Thymus (tissue), 11 donors: ENCODE measurements around the gene HECTD3. TPM values are rescaled to one million over a fixed set of nuclear protein-coding genes. Genes with fewer than 3 reads are reported as not detected.
"Not testable (repeated sequence)": the region's sequence is repeated elsewhere in the genome, so short reads cannot be mapped to it uniquely, and the experiment has no call there.

Source experiments
- DNase-seq, 9 donors: peaks; one replicate each; pipeline ENCODE4 v3.0.0-alpha.2; 2013; ENCODE audit warnings: low spot score in 9 of 9, low read depth in 6 of 9, missing footprints in 1 of 9
- H3K27ac ChIP-seq, 2 donors: one replicate each; pipeline ENCODE4 v1.5.1; 2013; ENCODE audit warnings: control low read depth in 1 of 2, low read depth in 1 of 2, low read length in 1 of 2, mild to moderate bottlenecking in 1 of 2, moderate library complexity in 1 of 2
- H3K27me3 ChIP-seq, 2 donors: one replicate each; pipeline ENCODE4 v1.5.1; 2013; ENCODE audit warnings: low read length in 1 of 2; ENCODE audit not compliant: control insufficient read depth in 2 of 2, insufficient read depth in 1 of 2
- H3K36me3 ChIP-seq, 2 donors: one replicate each; pipeline ENCODE4 v1.5.1; 2013; ENCODE audit warnings: low read length in 1 of 2, mild to moderate bottlenecking in 1 of 2, moderate library complexity in 1 of 2; ENCODE audit not compliant: control insufficient read depth in 2 of 2, insufficient read depth in 2 of 2
- H3K4me1 ChIP-seq, 2 donors: one replicate each; pipeline ENCODE4 v1.5.1; 2013; ENCODE audit warnings: low read length in 2 of 2; ENCODE audit not compliant: control insufficient read depth in 2 of 2, insufficient read depth in 2 of 2
- H3K4me3 ChIP-seq, 2 donors: one replicate each; pipeline ENCODE4 v1.5.1; 2013; ENCODE audit warnings: low read length in 2 of 2, control low read depth in 1 of 2, mild to moderate bottlenecking in 1 of 2
- H3K9me3 ChIP-seq, 2 donors: one replicate each; pipeline ENCODE4 v1.5.1; 2013; ENCODE audit warnings: low read length in 1 of 2, mild to moderate bottlenecking in 1 of 2; ENCODE audit not compliant: control insufficient read depth in 2 of 2, insufficient read depth in 1 of 2
- WGBS: extraction: QIAGEN DNeasy Blood & Tissue Kit; methylation state at CpG from one replicate; pipeline ENCODE4 v1.1.7; 2013; 5-methylcytosine and 5-hydroxymethylcytosine counted together
- polyA plus RNA-seq: library from polyadenylated mRNA; stranded (reverse); fragments of 200-250 nt; gene quantifications from one replicate; pipeline ENCODE4 v1.2.3, GENCODE V29; 2013
- total RNA-seq: library from RNA; stranded (reverse); fragments of 120-200 nt; gene quantifications from one replicate; pipeline ENCODE4 v1.2.4, GENCODE V29; 2013
- donor health status: healthy.

The HECTD3 gene
- total and polyA plus RNA-seq, 2 donors = 8.0 to 22.5 TPM

DNA sequence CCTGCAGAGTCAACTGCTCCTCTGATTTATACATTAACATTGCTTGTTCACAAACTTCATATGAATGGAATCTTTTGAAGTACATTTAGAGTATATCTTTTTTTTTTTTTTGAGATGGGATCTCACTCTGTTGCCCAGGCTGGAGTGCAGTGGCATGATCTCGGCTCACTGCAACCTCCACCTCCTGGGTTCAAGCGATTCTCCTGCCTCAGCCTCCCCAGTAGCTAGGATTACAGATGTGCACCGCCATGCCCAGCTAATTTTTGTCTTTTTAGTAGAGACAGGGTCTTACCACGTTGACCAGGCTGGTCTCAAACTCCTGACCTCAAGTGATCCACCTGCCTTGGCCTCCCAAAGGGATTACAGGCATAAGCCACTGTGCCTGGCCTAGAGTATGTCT lies 33.8 kb downstream of the HECTD3 start:
- peaks cover 23 to 43% of the 10 kb centered on the region in 2 donors for H3K36me3 ChIP-seq
- H3K4me3 ChIP-seq, H3K27ac ChIP-seq, H3K9me3 ChIP-seq, H3K4me1 ChIP-seq, H3K27me3 ChIP-seq, DNase-seq: not testable (repeated sequence)
- 98% methylated on average over 4 of the region's 4 CpGs for WGBS

DNA sequence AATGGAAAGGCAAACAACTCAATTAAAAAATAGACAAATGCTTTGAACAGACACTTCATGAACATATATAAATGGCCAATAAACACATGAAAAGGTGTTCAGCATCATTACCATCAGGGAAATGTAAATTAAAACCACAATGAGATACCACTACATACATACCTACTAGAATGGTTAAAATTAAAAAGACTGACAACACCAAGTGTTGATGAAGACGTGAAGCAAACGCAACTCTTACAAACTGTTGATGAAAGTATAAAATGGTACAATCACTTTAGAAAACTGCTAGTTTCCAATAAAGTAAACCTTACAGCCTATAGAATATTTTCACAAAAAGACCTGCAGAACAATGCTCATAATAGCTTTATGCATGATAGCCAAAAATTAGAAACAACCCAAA lies 34.9 kb downstream of the HECTD3 start:
- Histone ChIP-seq H3K27me3 (no peaks in the 10 kb centered on the region), H3K4me3 (no peak overlapping the region), H3K9me3 (no peaks in the 10 kb centered on the region), H3K4me1 (no peaks in the 10 kb centered on the region), H3K36me3 (peaks cover 23 to 46% of the 10 kb centered on the region in 2 donors), H3K27ac (no peak overlapping the region)
- no peak for DNase-seq
- WGBS = over 99% methylated on average over 2 of the region's 2 CpGs

DNA sequence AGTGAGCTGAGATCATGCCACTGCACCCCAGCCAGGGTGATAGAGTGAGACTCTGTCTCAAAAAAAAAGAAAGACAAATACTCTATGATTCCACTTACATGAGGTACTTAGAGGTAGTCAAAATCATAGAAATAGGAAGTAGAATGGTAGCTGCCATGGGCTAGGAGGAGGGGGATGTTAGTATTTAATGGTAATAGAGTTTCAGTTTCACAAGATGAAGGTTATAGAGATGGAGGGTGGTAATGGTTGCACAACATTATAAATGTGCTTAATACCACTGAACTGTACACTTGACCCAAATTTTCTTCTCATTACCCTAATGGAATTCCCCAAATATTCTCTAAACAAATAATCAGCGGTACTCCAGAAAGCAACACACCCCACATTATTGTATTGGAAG lies 37.5 kb downstream of the HECTD3 start:
- H3K4me3 ChIP-seq = no peak overlapping the region
- no peak for DNase-seq
- H3K27me3 ChIP-seq = no peaks in the 10 kb centered on the region
- no peak overlapping the region for H3K27ac ChIP-seq
- no peaks in the 10 kb centered on the region for H3K4me1 ChIP-seq
- WGBS = 100% methylated on average over 1 of the region's 1 CpG
- no peaks in the 10 kb centered on the region for H3K9me3 ChIP-seq
- peaks cover 14 to 33% of the 10 kb centered on the region in 2 donors for H3K36me3 ChIP-seq

DNA sequence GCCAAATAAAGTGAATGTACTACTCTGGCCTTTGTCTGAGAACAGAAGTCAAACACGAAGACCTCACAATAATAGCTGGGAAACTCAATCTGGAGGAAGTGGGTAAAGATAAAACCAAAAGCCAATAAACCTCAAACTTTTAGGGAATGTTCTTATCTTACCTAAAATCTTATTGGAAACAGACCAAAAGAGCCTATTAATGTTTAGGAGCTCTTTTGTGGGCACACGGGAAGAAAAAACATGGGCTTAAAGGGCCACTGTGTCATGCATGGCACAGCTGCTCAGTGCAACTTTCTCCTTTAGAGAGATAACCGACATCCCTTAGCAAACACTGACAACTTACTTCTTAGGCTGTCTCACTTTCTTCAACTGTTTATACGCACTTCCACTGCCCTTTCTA lies 40.8 kb downstream of the HECTD3 start:
- Histone ChIP-seq H3K27ac (no peak overlapping the region), H3K36me3 (peaks cover 0 to 17% of the 10 kb centered on the region in 2 donors), H3K4me3 (no peak overlapping the region), H3K4me1 (no peaks in the 10 kb centered on the region), H3K9me3 (no peaks in the 10 kb centered on the region), H3K27me3 (no peaks in the 10 kb centered on the region)
- WGBS = 64% methylated on average over 4 of the region's 4 CpGs
- no peak for DNase-seq

DNA sequence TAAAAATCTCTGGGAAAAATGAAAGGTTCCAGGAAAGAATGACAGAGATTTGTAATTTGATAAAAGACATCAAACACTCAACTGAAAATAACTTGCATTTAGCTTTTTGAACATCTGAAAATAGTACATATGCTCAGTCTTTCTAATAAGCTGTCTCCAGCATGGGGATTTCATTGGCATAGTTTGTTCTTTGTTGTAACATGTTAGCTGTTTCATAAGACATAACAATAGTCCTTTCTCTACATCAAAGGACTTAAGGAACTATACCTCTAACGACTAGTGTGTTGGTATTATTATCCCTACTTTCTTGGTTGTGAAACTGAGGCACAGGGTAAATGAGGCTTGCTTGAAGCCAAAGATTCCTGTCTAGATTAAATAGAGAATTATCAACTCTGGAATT lies 46.7 kb downstream of the HECTD3 start:
- DNase-seq = no peak
- Histone ChIP-seq H3K27ac (no peak overlapping the region), H3K36me3 (peaks cover 0 to 2% of the 10 kb centered on the region in 2 donors), H3K9me3 (no peaks in the 10 kb centered on the region), H3K27me3 (no peaks in the 10 kb centered on the region), H3K4me1 (no peaks in the 10 kb centered on the region), H3K4me3 (no peak overlapping the region)
- 95% methylated on average over 1 of the region's 1 CpG for WGBS

DNA sequence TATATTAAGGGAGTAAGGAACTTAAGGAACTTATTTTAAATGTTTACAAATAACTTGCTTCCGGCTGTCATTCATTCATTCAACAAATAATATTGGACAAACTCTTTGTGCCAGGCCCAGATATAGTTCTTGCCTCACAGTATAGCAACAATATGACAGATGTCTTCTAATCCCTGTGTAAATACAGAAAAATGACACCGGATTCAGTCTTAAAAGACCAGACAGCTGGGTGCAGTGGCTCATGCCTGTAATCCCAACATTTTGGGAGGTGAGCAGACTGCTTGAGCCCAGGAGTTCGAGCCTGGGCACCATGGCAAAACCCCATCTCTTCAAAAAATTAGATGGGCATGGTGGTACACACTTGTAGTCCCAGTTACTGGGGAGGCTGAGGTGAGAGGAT lies 48.4 kb downstream of the HECTD3 start:
- 97% methylated on average over 3 of the region's 3 CpGs for WGBS
- H3K4me3 ChIP-seq = no peak overlapping the region
- no peak for DNase-seq

DNA sequence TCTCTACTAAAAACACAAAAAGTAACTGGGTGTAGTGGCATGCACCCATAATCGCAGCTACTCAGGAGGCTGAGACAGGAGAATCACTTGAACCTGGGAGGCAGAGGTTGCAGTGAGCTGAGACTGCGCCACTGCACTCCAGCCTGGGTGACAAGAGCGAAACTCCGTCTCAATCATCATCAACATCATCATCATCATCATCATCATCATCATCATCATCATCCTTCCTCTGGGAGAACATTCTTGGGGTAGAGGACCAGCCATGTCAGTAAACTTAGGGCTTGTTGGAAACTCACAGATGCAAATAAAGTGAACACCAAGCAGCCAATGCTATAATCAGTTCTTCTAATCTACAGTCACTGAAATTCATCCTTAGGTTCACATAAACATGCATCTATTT lies 49.1 kb downstream of the HECTD3 start:
- not testable (repeated sequence) for H3K4me3 ChIP-seq, H3K9me3 ChIP-seq
- WGBS = 98% methylated on average over 4 of the region's 4 CpGs

More for the DNA sequence above, 48.4 kb downstream of the HECTD3 start:
- Histone ChIP-seq H3K27me3 (no peaks in the 10 kb centered on the region), H3K27ac (no peak overlapping the region), H3K4me1 (no peaks in the 10 kb centered on the region), H3K9me3 (no peaks in the 10 kb centered on the region), H3K36me3 (peaks cover 0 to 6% of the 10 kb centered on the region in 2 donors)

DNA sequence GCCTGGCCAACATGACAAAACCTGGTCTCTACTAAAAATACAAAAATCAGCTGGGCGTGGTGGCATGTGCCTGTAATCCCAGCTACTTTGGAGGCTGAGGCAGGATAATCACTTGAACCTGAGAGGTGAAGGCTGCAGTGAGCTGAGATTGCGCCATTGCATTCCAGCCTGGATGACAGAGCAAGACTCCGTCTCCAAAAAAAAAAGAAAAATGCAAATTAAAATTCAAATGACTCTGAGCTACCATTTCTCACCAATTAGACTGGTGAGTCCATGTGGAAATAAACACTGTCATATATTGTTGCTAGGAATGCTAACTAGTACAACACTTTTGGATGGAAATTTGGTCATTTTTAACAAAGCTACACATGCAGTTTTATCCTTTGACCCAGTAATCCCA lies 53.6 kb downstream of the HECTD3 start:
- not testable (repeated sequence) for H3K27ac ChIP-seq, H3K9me3 ChIP-seq, H3K4me1 ChIP-seq, H3K4me3 ChIP-seq, H3K27me3 ChIP-seq, H3K36me3 ChIP-seq, DNase-seq
- WGBS = 98% methylated on average over 3 of the region's 3 CpGs

More for the DNA sequence above, 49.1 kb downstream of the HECTD3 start:
- not testable (repeated sequence) for H3K27ac ChIP-seq, H3K27me3 ChIP-seq, DNase-seq, H3K4me1 ChIP-seq, H3K36me3 ChIP-seq

DNA sequence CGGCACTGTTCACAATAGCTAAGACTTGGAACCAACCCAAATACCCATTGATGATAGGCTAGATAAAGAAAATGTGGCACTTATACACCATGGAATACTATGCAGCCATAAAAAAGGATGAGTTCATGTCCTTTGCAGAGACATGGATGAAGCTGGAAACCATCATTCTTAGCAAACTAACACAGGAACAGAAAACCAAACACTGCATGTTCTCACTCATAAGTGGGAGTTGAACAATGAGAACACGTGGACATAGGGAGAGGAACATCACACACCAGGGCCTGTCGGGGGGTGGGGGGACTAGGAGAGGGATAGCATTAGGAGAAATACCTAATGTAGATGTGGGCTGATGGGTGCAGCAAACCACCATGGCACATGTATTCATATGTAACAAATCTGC lies 55.0 kb downstream of the HECTD3 start:
- WGBS = 99% methylated on average over 3 of the region's 3 CpGs
- not testable (repeated sequence) for H3K4me3 ChIP-seq, H3K27me3 ChIP-seq, H3K9me3 ChIP-seq, H3K27ac ChIP-seq, H3K36me3 ChIP-seq, DNase-seq, H3K4me1 ChIP-seq
